Right lobe of liver (tissue), 4 donors: ENCODE measurements around the gene POU2F1.

Experiments used
- CTCF ChIP-seq, 4 donors: fragments of 200-600 bp in 3 of 4; fragments of 450-650 bp in 1 of 4; IDR thresholded peaks; one replicate each; pipeline versions ENCODE4 v1.5.1 to v1.8.0; 2016 to 2022; ENCODE audit warnings: antibody characterized with exemption in 4 of 4, mild to moderate bottlenecking in 2 of 4
- POLR2A ChIP-seq: fragments of 450-650 bp; IDR thresholded peaks from one replicate; pipeline ENCODE4 v1.6.1; 2017; ENCODE audit warnings: antibody characterized with exemption, mild to moderate bottlenecking
- donor health status: DM: no; HTN: no; CAD: no.
- donor health status: DM: no; HTN: no; CAD: no.
- donor health status: DM: no; HTN: yes; CAD: no.

GRCh38 chr1:167469280-167469965 lies 248.7 kb downstream of the POU2F1 start:
- no peak for TF ChIP-seq CTCF (IDR thresholded peaks at IDR 0.05)
- TF ChIP-seq POLR2A = no peak
